Hematopoietic multipotent progenitor cell treated with erythropoietin and hydrocortisone succinate and interleukin-3 and kit ligand, for 6 days (in vitro differentiated cells): ENCODE measurements around the gene KCTD4.
"Not testable (repeated sequence)": the region's sequence is repeated elsewhere in the genome, so short reads cannot be mapped to it uniquely, and the experiment has no call there.

ENCODE experiments used
- DNase-seq: peaks from one replicate; pipeline ENCODE4 v3.0.0-alpha.2; 2015

Gene KCTD4

DNA sequence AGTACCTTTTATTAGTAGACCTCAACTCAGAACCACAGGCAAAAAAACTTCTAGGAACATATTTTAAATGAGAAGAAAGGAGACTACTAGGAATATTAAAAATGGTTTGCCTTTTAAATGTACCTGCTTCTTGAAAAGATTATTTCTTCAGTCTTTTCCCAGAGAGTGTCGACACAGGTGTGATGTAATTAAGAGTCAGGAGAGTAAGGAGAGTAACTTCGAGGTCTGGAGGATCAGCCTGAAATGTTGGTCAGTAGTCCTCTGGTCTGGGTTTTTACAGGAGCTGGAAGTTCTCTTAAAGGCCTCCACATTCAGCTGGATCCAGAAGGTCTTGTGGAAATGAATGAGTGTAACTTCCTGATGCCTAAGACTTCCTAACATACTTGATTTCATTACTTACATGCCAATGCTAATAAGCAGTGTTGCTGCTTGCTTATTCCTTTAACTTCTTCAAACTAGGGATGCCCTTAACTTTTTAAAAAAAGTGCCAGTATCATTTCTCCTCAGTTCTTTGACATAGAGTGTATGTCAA, at the start of gene KCTD4:
TSS of gene KCTD4 (minus strand) at position 345 of the 532 bp plus-strand sequence. CDS start 6,478 bp downstream, outside the sequence.
- no peak for DNase-seq

DNA sequence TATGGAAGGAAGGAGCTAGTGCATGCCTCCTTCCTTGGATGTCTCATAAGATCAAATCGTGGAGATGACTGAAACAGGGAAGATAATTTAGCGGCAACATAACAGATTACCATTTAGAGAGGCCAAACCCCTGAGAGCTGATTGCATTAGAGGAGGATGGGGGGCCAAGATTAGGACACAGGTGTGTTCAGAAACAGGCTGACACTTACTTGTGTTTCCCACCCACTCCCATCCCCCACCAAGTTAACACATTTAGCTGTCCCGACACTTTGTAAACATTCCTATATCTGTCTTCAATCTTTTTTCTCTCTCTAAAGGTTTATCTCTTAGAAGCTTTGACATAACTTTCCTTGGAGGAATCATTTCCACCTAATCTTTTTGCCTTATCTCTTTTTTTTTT, 48.8 kb upstream of the KCTD4 start:
- no peak for DNase-seq

GRCh38 chr13:45244736-45245135, 43.9 kb upstream of the KCTD4 start:
- DNase-seq: not testable (repeated sequence)

DNA sequence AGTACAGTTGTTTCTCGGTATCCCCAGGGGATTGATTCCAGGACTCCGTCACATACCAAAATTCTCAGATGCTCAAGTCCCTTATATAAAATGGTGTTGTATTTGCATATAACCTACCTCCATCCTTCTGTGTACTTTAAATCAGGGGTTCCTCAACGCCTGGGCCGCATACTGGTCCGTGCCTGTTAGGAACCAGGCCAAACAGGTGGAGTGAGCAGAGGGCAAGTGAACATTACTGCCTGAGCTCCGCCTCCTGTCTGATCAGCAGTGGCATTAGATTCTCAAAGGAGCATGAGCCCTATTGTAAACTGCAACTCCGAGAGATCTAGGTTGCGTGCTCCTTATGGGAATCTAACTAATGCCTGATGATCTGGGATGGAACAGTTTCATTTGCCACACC, 42.2 kb upstream of the KCTD4 start:
- DNase-seq: no peak

- DNase-seq: no peak
Observed at GRCh38 chr13:45242524-45242923, 41.7 kb upstream of the KCTD4 start.

GRCh38 chr13:45242070-45242469, 41.2 kb upstream of the KCTD4 start:
- peak; percentile 60 for DNase-seq

- no peak for DNase-seq
Observed at GRCh38 chr13:45240143-45240542, 39.3 kb upstream of the KCTD4 start.

DNA sequence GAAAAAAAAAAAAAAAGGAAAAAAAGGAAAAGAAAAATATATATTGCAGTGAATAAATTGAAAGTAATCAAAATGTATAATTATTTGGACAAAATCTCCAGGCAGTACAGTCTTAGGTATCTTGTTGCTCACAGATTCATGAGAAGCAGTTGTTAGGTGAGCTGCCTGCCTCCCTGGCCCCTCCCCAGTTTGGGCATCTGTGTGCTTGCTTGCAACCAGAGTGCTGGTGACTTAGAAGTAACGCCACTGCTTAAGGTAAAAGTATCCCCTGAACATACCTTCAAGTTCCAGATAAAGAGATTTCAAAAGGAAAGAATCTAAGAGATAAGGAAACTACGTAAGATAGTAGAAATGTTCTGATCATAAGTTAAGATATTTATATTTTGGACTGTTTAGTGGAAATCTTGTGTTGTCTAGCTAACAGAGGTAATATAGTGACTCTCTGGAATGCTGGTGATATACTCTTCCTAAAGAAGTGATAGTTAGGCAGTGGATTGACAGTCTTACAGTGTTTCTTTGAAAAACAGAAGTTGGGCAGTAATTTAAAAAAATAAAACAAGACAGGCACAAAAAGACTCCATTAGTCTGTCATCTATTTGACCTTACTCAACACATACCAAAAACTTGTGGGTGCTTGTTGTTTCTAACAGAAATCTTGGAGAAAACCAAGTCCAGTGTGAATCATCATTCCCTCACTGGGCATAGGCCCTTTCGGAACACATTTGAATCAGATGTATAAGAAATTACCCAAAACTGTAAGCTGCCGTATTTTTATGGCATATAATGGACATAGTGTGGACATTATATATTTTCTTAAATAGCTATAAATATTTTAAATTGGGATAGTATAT, 38.3 kb upstream of the KCTD4 start:
- no peak for DNase-seq

GRCh38 chr13:45232591-45232990, 31.7 kb upstream of the KCTD4 start:
- DNase-seq: no peak

GRCh38 chr13:45231722-45232121, 30.9 kb upstream of the KCTD4 start:
- DNase-seq: no peak

DNA sequence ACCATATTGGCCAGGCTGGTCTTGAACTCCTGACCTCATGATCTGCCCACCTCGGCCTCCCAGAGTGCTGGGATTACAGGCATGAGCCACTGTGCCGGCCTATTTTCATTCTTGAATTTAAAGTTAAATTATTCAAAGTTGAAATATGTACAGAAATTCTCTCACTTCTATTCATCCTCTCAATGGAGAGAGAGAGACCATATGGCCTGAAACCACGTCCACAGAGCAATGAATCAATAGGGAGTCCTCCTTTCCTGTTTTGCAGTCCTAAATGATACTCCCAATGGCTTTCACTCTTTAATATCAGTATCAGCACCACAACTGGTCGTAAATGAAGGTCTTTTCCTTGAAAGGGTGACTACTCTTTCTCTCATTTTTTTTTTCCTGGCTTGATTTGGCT, 30.5 kb upstream of the KCTD4 start:
- no peak for DNase-seq

- no peak for DNase-seq
Observed at GRCh38 chr13:45229172-45229571, 28.3 kb upstream of the KCTD4 start.

- no peak for DNase-seq
Observed at GRCh38 chr13:45228002-45228401, 27.2 kb upstream of the KCTD4 start.

DNA sequence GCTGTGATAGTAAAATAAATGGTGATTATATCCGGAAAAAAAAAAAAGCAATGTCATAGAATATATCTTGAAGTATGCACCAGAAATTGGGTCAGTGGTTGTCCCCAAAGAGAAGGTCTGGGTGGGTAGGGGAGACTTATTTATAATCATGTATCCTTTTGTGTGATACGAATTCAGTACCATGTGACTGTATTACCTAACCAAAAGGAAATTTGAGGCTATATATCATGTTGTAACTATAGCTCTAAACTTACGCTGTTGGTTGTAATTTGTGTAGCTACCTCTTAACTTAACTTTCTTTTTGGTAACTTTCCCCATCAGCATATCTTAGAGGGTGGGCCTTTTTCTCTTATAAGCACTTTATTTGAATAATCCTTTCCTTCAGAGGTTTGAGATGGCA, 25.2 kb upstream of the KCTD4 start:
- DNase-seq: peak; percentile 23

DNA sequence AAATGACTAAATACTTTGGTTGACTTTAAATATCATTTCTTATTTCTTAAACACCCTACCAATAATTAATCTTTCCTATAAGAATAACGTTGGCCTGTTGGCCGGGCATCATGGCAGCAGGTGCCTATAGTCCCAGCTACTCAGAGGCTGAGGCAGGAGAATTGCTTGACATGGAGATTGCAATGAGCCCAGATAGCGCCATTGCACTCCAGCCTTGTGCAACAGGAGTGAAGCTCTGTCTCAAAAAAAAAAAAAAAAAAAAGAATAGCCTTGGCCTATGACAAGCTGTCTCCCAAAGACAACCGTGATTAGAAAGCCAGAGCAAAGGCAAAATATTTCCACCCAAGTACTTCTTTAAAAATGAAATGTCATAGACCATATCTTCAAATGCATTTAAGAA, 24.5 kb upstream of the KCTD4 start:
- no peak for DNase-seq

DNA sequence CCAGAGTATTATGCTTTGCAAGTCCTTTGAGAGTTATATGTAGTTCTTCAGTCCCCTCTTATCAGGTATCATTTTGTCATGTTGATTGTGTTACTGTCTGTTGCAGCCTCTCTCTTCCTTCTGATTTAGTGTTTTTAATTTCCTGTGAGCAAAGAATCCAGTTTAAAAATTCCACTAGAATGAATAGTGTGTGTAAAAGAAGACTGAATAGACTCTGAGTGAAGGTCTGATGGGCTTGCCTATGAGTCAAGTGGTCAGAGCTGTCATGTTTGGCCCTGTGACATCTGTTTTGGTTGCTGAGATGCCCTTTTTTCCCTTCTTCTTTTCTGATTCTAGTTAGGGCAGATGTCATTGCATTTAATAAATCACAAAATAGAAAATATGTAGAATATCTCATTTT, 23.3 kb upstream of the KCTD4 start:
- no peak for DNase-seq

GRCh38 chr13:45222919-45223318, 22.1 kb upstream of the KCTD4 start:
- DNase-seq: no peak

DNA sequence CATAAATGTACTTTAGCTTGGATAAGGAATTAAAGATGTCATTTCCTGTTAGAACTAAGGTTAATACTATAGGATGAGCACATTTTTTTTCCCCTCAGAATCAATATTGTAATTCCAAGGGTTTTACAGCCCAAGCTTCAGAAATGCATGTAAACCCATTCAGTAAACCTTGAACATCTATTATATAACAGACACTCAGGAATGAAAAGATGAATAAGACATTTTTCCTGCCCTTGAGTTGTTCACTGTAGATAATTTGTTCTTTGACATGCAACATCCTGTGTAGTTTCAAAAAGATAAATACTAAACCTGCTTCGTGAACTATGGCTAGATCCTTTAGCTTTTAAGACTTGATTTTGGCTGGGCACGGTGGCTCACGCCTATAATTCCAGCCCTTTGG, 21.7 kb upstream of the KCTD4 start:
- DNase-seq: no peak

DNA sequence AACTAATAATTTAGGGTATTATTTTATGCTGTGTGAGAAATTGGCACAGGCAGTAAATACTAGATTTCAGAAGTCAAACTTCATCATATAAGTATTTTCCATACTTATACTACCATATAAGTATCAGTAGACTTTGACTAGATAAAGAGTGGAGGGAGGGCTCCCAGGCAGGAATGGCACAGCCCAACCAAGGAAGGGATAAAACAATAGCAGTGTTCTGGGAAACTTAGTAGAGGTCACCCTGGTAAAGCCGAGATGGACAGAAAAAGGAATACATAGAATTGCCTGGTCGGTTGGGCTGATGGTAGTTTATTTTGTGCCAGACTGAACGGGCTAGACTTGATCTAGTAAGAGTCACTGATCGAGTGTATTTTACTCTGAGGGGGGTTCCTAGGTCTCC, 19.6 kb upstream of the KCTD4 start:
- no peak for DNase-seq

DNA sequence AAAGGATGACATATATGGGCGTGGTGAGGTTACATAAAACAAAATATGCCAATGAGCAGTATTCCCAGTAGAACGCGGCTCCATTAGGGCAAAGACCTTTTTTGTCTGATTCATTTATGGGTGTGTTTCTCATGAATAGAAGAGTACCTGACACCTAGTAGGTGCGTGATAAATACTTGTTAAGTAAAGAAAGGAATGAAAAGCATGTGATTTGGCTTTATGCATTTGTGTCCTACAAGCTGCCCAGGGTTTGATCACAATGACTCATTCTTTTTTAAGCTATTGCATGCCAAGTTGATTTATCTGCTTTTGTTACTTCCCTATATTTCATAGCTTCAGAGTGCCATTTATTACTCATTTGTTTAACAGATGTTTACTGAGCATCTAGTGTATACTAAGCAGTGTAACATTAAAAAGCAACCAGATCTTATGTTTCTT, 19.1 kb upstream of the KCTD4 start:
- peak; percentile 64 for DNase-seq

- no peak for DNase-seq
Observed at GRCh38 chr13:45219123-45219891, 18.5 kb upstream of the KCTD4 start.

DNA sequence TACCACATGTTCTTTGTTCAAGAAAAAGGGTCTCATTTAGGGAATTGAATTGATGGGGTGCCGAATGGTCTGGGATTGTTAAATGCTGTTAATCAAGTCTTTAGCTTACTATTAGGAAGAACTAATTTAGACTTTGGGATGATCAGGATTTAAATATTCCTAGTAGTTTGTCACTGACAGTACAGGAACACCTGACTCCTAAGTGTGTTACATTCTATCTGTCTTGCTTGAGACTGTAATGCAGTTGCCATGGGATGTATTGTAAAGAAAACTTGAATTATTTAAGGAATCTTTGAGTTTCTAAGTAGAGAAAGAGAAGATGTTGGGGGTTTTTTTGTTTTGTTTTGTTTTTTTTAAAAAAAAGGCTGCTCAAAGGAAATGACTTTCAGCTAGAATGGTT, 17.8 kb upstream of the KCTD4 start:
- no peak for DNase-seq

GRCh38 chr13:45216193-45216592, 15.3 kb upstream of the KCTD4 start:
- DNase-seq: no peak
